DOHH2 (cell line): Measurements from ENCODE around the gene RNLS.

Source experiments
- H3F3A ChIP-seq: fragments of 200-600 bp; sonication (generic), shearing (Covaris generic); 2 replicates; pipeline ENCODE4 v1.6.0; 2016; ENCODE audit warnings: antibody characterized with exemption, mild to moderate bottlenecking; ENCODE audit not compliant: control insufficient read depth, insufficient read depth
- H3K27ac ChIP-seq: fragments of 200-600 bp; sonication (generic); 2 replicates; pipeline ENCODE4 v1.5.1; 2014; ENCODE audit warnings: low read depth, mild to moderate bottlenecking, low read length, moderate library complexity
- H3K27me3 ChIP-seq: fragments of 200-600 bp; sonication (generic); 2 replicates; pipeline ENCODE4 v1.6.1; 2014; ENCODE audit warnings: mild to moderate bottlenecking, low read length, mixed read lengths; ENCODE audit not compliant: control insufficient read depth
- H3K36me3 ChIP-seq: fragments of 200-600 bp; sonication (generic); 2 replicates; pipeline ENCODE4 v1.6.1; 2014; ENCODE audit warnings: mild to moderate bottlenecking, low read length, moderate library complexity, mixed read lengths; ENCODE audit not compliant: control insufficient read depth
- H3K4me1 ChIP-seq: fragments of 200-600 bp; sonication (generic); 2 replicates; pipeline ENCODE4 v1.6.1; 2014; ENCODE audit warnings: mild to moderate bottlenecking, low read length, mixed read lengths; ENCODE audit not compliant: control insufficient read depth
- H3K4me2 ChIP-seq: fragments of 200-600 bp; sonication (generic); 2 replicates; pipeline ENCODE4 v1.6.0; 2014; ENCODE audit warnings: mild to moderate bottlenecking, low read length, moderate library complexity
- H3K4me3 ChIP-seq: fragments of 200-600 bp; sonication (generic); 2 replicates; pipeline ENCODE4 v1.5.1; 2014; ENCODE audit warnings: mild to moderate bottlenecking, low read length, mixed read lengths
- H3K79me2 ChIP-seq: fragments of 200-600 bp; sonication (generic); 2 replicates; pipeline ENCODE4 v1.6.1; 2014; ENCODE audit warnings: mild to moderate bottlenecking, low read length, mixed read lengths; ENCODE audit not compliant: control insufficient read depth
- H3K9me2 ChIP-seq: fragments of 200-600 bp; sonication (generic); replicated peaks from 2 replicates; pipeline ENCODE4 v1.6.1; 2014; ENCODE audit warnings: mild to moderate bottlenecking, low read length, mixed read lengths; ENCODE audit not compliant: control insufficient read depth
- H3K9me3 ChIP-seq: fragments of 200-600 bp; sonication (generic); 2 replicates; pipeline ENCODE4 v1.6.1; 2014; ENCODE audit warnings: antibody characterized with exemption, low read length, mixed read lengths; ENCODE audit not compliant: control insufficient read depth, insufficient read depth
- H4K20me1 ChIP-seq: fragments of 200-600 bp; sonication (generic); 2 replicates; pipeline ENCODE4 v1.6.0; 2014; ENCODE audit warnings: low read depth, mild to moderate bottlenecking, antibody characterized with exemption, low read length, moderate library complexity; ENCODE audit not compliant: control insufficient read depth, insufficient read depth
- CTCF ChIP-seq: fragments of 200-600 bp; sonication (generic); IDR thresholded peaks from one replicate; pipeline ENCODE4 v1.5.1; 2014; ENCODE audit warnings: antibody characterized with exemption, mild to moderate bottlenecking, low read depth, low read length; ENCODE audit not compliant: poor library complexity, severe bottlenecking
- EZH2phosphoT487 ChIP-seq: fragments of 200-600 bp; sonication (generic); IDR thresholded peaks from 2 replicates; pipeline ENCODE4 v1.6.1; 2017; ENCODE audit warnings: borderline replicate concordance, mild to moderate bottlenecking, antibody characterized with exemption, low read length, moderate library complexity, mixed read lengths

The RNLS gene

GRCh38 chr10:88288320-88289059 is 294.6 kb downstream of the RNLS start:
- no peaks in the 10 kb centered on the region for H3K36me3 ChIP-seq
- no peaks in the 10 kb centered on the region for H3K27me3 ChIP-seq
- H3K4me1 ChIP-seq = peaks cover 14% of the 10 kb centered on the region
- H3K9me3 ChIP-seq = no peaks in the 10 kb centered on the region
- H3K27ac ChIP-seq = no peak overlapping the region
- H3K9me2 ChIP-seq = no peaks in the 10 kb centered on the region
- H4K20me1 ChIP-seq = no peaks in the 10 kb centered on the region
- no peaks in the 10 kb centered on the region for H3F3A ChIP-seq
- no peak for TF ChIP-seq CTCF
- no peak for TF ChIP-seq EZH2phosphoT487
- no peak overlapping the region for H3K4me2 ChIP-seq
- H3K79me2 ChIP-seq = no peaks in the 10 kb centered on the region
- H3K4me3 ChIP-seq = no peak overlapping the region

GRCh38 chr10:88286030-88286429 is 297.1 kb downstream of the RNLS start:
- Histone ChIP-seq H3K4me2 (no peak overlapping the region), H3K4me3 (no peak overlapping the region), H3K36me3 (no peaks in the 10 kb centered on the region), H3K4me1 (peaks cover 6% of the 10 kb centered on the region), H3K27me3 (no peaks in the 10 kb centered on the region), H4K20me1 (no peaks in the 10 kb centered on the region), H3K9me2 (no peaks in the 10 kb centered on the region), H3F3A (no peaks in the 10 kb centered on the region), H3K9me3 (no peaks in the 10 kb centered on the region), H3K27ac (no peak overlapping the region), H3K79me2 (no peaks in the 10 kb centered on the region)
- TF ChIP-seq CTCF (no peak), EZH2phosphoT487 (no peak)

- H3K27me3 ChIP-seq = no peaks in the 10 kb centered on the region
- H3K4me2 ChIP-seq = no peak overlapping the region
- H3K27ac ChIP-seq = no peak overlapping the region
- peaks cover 6% of the 10 kb centered on the region for H3K4me1 ChIP-seq
- H3K9me3 ChIP-seq = no peaks in the 10 kb centered on the region
- H3K36me3 ChIP-seq = no peaks in the 10 kb centered on the region
- no peak overlapping the region for H3K4me3 ChIP-seq
- no peak for TF ChIP-seq CTCF
- TF ChIP-seq EZH2phosphoT487 = no peak
- no peaks in the 10 kb centered on the region for H3F3A ChIP-seq
- H4K20me1 ChIP-seq = no peaks in the 10 kb centered on the region
- no peaks in the 10 kb centered on the region for H3K79me2 ChIP-seq
- H3K9me2 ChIP-seq = no peaks in the 10 kb centered on the region
Measured at GRCh38 chr10:88281592-88282347, 301.3 kb downstream of the RNLS start.
